LNCaP clone FGC (cell line): Measurements from ENCODE around the gene MDM1.

Source experiments
- DNase-seq: peaks from one replicate; pipeline ENCODE4 v3.0.0-alpha.2; 2011; ENCODE audit warnings: low read depth
- H3K4me3 ChIP-seq: 2 replicates; pipeline ENCODE4 v1.5.1; 2011; ENCODE audit warnings: mild to moderate bottlenecking, low read depth, low read length, control low read depth
- CTCF ChIP-seq: IDR thresholded peaks from 2 replicates; pipeline ENCODE4 v1.5.1; 2012; ENCODE audit warnings: mild to moderate bottlenecking; ENCODE audit not compliant: control insufficient read depth, insufficient read depth; ENCODE audit errors: extremely low read depth

The MDM1 gene

DNA sequence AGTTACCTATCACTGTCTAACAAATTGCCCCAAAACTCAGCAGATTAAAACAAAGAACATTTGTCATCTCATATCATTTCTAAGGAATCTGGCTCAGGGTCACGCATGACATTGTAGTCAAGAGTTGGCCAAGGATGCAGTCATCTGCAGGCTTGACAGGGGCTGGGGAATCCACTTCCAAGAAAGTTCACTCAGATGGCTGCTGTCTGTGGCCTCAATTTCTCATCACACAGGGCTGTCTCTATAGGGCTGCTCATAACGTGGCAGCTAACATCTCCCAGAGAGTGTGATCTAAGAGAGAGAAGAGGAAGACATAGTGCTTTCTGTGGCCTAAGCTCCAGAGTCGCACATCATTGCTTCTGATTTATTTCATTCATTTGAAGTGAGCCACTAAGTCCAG is 61.8 kb downstream of the MDM1 start:
- no peak for TF ChIP-seq CTCF
- H3K4me3 ChIP-seq: no peak overlapping the region
- no peak for DNase-seq

GRCh38 chr12:68269779-68270178 is 62.4 kb downstream of the MDM1 start:
- DNase-seq: no peak
- no peak overlapping the region for H3K4me3 ChIP-seq
- no peak for TF ChIP-seq CTCF

DNA sequence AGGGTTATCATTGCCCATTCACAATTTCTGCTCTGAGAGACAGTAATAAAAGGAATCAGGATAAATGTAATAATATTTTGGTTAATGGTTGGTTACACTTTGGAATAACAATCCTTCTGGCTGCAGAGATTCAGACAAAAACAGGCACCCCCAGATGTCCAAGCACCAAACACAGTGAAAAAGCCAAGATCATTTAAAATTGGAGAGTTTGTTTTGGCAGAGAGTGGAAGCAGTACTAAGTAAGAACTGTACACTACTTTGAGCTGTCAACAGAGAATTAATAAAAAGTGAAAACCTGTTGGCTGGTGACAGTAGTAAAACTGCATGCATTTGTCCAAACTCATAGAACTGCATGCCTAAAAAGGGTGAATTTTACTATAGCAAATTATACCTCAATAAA is 63.2 kb downstream of the MDM1 start:
- no peak overlapping the region for H3K4me3 ChIP-seq
- no peak for DNase-seq
- TF ChIP-seq CTCF: no peak

DNA sequence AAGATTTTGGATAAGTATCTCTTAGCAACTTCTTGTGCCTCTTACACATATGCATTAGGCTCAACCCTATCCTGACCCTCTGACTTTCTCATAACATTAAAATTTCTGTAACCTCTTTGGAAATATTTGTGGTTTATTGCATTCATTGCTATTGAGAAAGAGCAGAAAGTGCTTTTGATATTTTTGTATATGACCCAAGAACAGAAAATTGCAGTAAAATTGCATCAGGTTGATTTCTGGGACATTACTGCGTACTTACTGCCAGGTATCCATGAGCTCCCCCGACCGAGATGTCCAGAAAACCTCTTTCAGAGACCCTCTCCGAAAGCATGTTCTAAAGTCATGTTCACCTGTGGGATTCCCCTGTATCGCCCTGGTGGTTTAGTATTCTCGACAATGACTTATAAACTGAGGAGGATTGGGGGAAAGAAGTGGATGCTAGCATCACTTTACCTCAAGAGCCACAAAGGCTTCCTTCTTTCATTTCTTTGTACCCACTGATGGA is 64.2 kb downstream of the MDM1 start:
- no peak for DNase-seq
- TF ChIP-seq CTCF: no peak
- no peak overlapping the region for H3K4me3 ChIP-seq

DNA sequence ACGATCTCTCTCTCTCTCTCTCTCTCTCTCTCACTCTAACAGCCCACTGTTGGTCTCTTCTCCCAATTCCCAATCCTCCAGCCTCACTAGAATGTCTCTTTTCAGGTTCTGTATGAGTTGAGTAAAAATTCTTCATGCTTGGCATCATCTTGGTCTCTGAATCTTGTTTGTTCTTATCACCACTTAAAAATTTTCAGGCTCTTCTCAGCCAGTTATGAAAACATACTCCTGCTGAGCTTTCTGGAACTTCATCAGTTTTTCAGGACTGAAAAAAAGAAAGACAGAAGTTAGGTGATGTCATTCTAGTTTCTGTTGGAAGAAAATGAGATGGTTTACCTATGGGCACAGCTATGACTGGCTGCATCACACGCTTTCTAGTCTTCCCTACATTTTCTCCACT is 67.3 kb downstream of the MDM1 start:
- no peak overlapping the region for H3K4me3 ChIP-seq
- no peak for DNase-seq
- TF ChIP-seq CTCF: no peak

- DNase-seq: no peak
- TF ChIP-seq CTCF: no peak
- H3K4me3 ChIP-seq: no peak overlapping the region
Measured at GRCh38 chr12:68264158-68264855, 67.9 kb downstream of the MDM1 start.

DNA sequence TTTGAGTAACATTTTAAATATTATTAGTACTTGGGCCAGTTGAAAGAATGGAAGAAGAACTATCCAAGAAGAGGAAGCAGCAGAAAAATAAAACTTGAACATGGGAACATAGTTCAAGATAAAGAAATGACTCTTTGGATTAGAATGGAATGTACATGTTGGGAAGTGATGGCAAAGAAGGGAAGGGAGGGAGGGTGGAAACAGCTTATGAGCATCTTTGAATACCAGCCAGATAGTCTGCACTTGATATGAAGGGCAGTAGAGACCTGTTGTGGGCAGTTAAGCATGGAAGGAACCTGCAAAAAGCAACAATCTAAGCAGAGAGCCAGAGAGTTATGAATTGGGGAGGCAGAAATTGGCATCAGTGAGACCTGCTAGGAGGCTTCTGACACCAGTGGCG is 68.8 kb downstream of the MDM1 start:
- TF ChIP-seq CTCF: no peak
- DNase-seq: no peak
- H3K4me3 ChIP-seq: no peak overlapping the region
